GM21447 (cell line): Measurements from ENCODE around the gene MTCL1.

Source experiments
- ATAC-seq: cut with Tn5 transposase; IDR thresholded peaks from one replicate; pipeline ENCODE4 v1.9.1; 2021; ENCODE audit not compliant: unreplicated experiment

The MTCL1 gene

DNA sequence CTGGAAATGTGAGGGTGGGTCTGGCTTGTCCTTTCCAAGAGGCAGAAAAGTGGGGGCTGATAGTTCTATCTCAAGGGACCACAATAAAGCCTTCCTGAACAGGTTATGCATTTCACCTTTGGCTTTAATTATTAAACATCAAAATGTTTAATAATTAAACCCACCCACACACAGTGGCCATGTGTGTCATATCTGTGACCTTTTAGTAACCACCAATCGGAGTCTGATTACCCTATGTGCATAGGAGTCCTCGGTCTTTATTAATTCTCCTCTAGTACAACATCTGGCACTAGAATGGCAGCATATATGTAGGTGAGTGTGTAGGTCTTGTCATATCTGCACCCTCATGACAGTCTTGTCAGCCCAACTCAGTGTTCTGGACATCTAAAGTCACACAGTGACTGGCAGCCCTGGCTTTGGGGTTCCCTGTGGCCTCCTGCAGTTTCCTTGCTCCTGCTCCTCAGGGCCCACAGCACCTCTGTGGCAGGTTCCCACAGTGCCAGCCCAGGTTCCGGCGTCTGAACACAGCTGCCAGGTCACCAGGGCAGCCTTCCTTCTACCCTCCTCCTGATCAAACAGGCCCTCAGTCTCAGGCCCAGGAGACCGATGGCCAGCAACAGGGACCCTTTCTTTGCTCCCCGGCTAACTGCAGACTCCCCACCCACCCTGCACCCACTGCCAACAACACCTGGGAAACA, 100.9 kb downstream of the MTCL1 start:
- no peak for ATAC-seq

- ATAC-seq, result no peak
Measured at GRCh38 chr18:8806798-8807487, 101.6 kb downstream of the MTCL1 start.

GRCh38 chr18:8807488-8807805, 102.1 kb downstream of the MTCL1 start:
- no peak for ATAC-seq

DNA sequence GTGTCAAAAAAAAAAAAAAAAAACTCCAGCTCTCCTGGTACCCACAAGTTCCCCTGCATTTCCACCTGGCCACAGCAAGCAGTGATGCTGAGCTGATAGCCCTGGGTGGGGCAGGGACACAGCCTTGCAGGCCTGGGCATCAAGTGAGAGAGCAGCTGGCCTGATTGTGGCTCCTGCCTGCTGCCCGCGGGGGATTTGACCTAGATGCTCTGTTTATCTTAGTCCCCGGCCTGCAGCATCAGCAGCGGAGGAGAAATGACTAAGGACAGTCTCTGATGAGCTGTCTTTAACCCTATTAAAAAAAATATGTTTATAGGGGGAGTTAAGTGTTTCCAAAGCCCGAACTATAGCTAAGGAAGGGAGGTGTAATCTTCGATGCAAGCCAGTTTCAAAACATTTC, 102.6 kb downstream of the MTCL1 start:
- no peak for ATAC-seq

DNA sequence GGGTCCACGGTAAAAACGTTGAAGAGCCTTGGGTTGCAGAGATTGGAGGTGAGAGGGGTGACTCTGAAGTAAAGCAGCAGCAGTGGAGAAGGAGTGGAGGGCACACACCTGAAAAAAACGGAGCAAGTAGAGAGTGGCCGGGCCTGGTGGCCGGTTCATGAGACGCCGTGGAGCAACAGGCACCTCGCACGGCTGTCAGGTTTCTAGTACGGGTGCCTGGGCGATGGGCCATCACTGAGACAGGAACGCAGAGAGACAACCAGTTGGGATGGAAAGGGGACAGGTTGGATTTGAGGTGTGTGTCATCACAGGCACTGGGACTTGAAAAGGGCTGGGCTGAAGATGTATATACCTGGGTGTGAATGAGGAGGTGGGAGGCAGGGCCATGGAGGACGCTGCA, 104.2 kb downstream of the MTCL1 start:
- no peak for ATAC-seq

DNA sequence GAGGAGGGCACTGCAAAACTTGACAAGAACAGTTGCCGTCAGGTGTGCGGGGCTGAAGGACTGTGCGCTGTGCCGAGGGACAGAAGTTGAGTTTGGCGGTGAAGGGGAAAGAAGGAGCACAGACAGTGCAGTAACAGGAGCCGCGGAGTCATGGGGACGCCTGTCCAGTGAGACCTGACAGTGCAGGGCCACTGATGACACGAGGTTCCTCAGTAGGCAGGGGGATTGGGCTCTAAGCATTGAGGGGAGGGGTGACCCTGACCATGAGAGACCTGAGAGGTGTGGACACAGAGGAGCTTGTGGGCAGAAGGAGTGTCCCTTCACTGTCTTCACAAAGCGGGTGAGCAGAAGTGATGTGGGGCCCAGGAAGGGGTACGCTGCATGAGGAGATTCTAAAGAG, 104.8 kb downstream of the MTCL1 start:
- no peak for ATAC-seq

GRCh38 chr18:8811115-8811514, 105.8 kb downstream of the MTCL1 start:
- no peak for ATAC-seq

DNA sequence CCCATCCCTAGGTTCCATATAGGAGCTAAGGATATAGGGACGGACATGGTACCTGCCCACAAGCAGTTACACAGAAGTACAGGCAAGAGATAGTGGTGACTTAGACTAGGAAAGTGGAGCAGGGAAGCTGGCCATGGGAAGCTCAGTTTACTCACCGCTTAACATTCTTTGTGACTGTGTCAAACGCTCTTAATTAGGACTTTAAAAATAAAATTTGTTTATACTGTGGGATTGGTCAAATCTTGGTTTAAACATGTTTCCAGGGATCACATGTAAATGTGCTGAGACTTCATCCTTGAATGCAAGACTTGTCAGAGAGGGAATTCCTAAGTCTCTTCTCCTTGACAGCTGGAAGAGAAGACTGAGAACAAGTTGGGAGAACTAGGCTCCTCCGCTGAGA, 107.3 kb downstream of the MTCL1 start:
- no peak for ATAC-seq

GRCh38 chr18:8813611-8814010, 108.3 kb downstream of the MTCL1 start:
- no peak for ATAC-seq

- ATAC-seq, result no peak
Measured at GRCh38 chr18:8814206-8814605, 108.8 kb downstream of the MTCL1 start.

GRCh38 chr18:8816220-8816619, 110.9 kb downstream of the MTCL1 start:
- ATAC-seq, result no peak

DNA sequence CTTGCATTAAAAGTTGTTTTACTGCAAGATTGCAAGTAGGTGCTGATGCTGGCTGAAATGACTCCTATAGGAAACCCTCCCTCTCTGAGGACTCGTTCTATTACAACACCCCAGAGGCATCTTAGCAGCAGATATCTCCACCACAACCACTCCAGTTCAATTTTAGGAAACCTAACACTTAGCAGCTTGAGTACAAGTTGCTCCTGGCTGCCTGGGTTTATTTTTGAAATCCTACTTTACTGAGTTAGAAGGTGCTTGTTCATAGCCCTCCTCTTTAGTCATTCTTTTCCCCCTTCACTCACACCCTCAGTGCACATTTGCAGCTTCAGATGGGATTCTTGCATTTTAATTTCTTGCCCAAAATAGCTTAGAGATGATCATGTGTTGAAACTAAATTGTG, 111.5 kb downstream of the MTCL1 start:
- no peak for ATAC-seq

DNA sequence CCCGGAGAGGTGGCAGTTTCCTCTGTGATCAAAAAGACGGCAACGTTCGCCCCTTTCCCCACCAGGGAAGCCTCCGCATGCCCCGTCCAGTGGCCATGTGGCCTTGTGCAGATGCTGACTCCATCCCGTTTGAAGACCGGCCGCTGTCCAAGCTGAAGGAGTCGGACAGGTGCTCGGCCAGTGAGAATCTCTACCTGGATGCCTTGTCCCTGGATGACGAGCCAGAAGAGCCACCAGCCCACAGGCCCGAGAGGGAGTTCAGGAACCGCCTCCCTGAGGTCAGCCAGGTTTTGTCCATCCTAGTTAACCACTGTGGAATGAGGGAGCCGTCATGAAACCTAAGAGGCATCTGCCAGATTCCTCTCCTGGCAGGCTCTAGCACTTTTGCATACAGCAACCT, 113.6 kb downstream of the MTCL1 start:
- no peak for ATAC-seq

- ATAC-seq, result no peak
Measured at GRCh38 chr18:8820396-8821082, 115.2 kb downstream of the MTCL1 start.

DNA sequence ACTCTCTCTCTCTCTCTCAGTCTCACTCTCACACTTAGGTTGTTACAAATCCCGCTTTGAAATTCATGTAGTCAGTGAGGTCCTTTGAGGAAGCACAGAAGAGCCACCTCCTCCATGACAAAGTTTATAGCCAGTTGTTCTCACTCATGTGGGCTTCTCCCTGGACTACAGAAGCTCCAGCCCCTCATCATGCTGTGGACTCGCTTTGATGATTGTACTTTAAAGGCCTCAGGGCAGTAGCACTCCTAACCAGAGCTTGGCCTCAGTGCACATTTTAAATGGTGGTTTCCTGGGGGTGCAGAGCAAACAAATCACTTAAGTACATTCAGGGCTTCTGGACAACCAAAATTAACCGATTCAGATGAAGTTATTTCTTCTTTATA, 115.7 kb downstream of the MTCL1 start:
- no peak for ATAC-seq

DNA sequence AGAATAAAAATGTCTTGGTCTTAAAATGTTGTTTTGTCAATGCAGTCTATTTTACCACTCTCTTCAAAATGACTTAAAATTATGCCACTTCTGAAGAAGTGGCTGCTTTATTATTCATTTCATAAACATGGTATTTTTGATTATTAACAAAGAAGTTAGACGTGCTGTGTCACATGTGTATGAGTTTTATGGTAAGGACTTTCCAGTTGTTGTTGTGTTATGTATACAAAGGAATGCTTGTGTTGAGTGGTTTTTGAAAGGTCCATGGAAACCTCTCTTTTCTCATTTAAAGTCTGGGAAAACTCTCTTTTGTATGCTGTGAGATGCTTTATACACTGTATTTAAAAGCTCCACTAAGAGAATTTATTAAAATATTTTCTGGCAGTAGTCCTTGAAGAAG, 116.2 kb downstream of the MTCL1 start:
- no peak for ATAC-seq

- ATAC-seq, result no peak
Measured at GRCh38 chr18:8822643-8823042, 117.3 kb downstream of the MTCL1 start.

- ATAC-seq, result no peak
Measured at GRCh38 chr18:8823530-8823929, 118.2 kb downstream of the MTCL1 start.

DNA sequence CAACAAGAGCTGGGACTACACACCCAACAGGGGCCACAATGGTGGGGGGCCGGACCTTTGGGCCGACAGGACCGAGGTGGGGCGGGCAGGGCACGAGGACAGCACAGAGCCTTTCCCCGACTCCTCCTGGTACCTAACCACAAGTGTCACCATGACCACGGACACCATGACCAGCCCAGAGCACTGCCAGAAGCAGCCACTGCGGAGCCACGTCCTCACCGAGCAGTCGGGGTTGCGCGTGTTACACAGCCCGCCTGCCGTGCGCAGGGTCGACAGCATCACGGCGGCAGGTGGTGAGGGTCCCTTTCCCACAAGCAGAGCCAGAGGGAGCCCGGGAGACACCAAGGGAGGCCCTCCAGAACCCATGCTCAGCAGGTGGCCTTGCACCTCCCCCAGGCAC, 119.5 kb downstream of the MTCL1 start:
- ATAC-seq, result no peak

- ATAC-seq, result no peak
Measured at GRCh38 chr18:8825273-8825672, 119.9 kb downstream of the MTCL1 start.

- ATAC-seq, result no peak
Measured at GRCh38 chr18:8825729-8826375, 120.5 kb downstream of the MTCL1 start.

DNA sequence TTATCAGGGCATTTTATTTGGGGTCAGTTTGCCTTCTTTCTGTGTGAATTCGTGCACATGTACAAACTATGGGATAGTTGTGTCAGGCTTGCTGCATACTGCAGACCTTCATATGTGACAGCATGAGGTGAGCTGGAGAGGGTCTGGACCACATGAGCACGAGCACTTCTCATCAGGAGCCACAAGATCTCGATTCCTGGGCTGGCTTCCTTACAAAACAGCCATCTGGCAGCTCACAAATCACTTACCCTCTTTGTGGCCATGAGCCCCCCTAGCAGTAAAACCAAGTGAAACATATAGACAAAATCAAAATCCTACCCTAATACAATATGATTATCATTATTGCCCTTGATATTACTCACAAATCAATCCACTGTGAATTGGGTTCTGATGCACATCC, 121.2 kb downstream of the MTCL1 start:
- no peak for ATAC-seq
